Measurements from ENCODE around the gene FCRL1.

Gene FCRL1

DNA sequence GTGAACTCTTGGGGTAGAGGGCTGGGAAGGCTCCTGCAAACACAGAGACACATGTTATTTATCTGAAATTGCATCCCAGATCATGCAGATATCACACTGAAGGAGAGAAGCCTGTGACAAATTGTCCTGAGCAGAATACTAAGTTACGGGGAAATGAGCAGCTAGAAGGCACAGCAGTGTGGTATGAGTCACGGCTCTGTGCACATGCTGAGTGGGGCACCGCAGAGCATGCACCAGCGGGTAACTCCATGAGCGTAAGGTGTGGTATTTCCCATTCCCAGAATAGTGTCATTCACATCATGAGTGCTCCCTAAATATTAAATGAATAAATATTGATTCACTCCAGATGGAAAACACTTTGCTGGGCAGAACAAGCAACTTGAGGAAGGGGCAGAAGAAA lies 21.7 kb downstream of the FCRL1 start:
- no peak for DNase-seq

DNA sequence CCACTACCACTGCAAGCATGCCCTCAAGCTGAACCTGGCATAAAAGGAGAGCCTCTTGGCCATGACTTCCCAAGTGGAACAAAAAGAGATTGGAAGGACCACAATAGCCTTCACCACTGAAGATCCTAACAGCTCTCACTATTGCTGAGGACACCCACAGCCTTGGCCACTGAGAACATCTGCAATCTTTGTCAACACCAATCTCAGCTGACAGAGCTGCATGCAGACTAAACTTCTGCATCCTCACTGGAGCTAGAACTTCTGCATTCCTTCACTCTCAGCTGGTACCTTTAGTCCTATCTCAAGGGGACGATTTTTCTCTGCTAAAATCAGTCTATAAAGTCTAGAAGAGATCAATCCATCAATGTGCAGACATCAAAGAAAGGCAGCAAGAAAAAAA lies 34.7 kb downstream of the FCRL1 start:
- no peak for DNase-seq

DNA sequence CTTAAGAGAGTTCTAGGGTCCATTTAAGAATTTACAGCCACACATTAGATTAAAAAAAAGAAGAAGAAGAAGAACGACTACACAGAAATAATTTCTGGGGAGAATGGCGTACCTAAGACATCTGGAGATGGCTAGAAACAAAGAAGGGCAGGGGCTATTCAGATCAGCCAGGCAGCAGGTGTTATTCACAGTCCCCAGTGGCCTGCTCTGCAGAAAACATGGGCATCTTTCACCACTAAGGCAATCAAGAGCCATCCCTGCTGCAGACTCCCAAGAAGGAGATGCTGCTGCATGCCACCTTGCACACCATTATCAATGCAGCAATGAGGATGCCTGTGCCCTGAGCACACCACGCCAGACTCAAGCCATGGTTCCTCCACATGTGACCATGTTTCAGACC lies 35.1 kb downstream of the FCRL1 start:
- DNase-seq = no peak

DNA sequence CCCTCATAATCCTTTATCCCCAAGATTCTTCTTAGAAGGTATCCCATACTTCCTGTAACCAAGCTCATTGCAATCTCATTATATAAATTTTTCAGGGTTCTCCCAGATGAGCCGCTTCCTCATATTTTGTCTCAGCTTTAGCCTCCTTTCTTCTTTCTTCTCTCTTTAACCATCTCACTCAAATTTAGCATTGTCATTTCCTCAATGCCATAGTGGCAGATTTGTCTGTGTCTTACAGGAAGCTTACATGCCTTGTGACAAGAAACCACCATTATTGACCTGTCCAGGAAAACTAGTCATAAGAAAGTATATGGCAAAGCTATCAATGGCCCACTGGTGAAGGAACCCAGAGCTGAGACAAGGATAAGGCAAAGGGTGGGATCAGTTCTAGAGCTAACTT lies 37.0 kb downstream of the FCRL1 start:
- DNase-seq = no peak

DNA sequence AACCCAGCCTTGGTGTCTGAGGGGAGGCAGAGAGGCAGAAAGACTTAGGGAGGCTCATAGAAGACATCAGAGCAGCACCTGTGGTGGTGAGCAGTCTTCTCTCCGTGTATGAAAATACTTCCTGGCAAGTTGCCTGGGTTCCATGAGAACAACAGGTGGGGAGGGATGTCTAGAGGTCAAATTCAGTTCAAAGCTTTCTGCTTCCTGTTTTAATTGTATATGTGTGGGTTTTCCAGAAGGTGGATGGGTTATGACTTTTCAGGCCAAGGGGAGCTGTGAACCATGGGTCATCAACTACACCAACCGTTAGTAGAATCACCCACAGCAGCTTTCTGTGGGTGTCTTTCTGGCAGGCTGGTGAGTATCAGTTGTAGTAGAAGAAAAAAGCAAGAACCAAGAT lies 38.9 kb downstream of the FCRL1 start:
- no peak for DNase-seq

DNA sequence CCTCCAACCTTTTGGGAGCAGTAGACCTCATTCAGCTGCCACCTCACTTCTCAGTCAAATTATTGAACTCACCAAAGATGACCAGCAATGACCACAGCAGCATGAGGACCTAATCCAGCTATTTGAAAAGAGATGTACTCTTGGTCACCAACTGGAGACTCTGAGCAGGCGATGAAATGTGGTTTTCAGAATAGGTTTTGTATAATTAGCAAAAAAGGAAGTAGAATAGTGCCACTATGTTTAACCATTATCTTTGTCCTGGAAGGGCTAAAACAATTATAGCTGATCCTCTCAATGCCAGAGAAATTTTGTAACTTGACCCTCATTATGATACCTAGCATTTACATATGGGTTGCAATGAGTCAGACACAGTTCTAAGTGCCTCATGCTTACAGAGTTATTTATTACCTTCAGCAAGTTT lies 42.9 kb downstream of the FCRL1 start, which contains the start of gene FCRL2:
FCRL2 (minus strand) TSS at position 162 of the 421 bp plus-strand sequence; CDS start at position 103, 59 bp downstream.
- no peak for DNase-seq

DNA sequence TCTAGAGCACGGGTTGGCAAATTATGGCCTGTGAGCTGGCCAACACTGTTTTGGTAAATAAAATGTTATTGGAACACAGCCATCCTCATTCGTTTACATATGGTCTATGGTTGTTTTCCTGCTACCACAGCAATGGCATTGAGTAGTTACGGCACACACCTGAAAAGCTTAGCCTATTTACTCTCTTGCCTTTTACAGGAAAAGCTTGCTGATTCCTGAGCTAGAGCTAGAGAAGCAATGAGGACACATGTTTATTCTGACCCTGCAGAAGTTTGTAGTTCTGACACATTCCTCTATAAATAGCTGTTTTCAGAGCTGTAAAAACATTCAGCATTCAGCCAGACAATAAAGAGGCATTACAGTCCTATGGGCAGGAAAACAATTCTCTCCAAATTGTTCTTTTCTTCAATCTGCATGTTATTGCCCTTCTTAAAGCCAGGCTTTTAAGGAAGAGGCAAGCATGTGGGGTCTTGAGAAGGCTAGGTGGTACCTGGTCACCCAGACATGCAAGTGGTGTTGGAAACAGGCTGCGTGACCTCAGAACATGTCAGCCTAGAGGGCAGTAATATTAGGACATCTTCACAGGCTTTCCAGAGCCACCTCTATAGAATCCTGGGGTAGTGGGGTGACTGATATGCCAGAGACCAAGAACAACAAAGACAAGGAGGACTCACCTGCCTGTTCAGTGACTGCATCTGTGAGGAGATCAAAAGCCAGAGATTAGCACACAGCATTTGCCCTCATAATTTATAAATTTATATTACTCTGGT lies 44.6 kb downstream of the FCRL1 start:
- no peak for DNase-seq

- no peak for DNase-seq
Measured at GRCh38 chr1:157774412-157774811, 45.5 kb downstream of the FCRL1 start.

DNA sequence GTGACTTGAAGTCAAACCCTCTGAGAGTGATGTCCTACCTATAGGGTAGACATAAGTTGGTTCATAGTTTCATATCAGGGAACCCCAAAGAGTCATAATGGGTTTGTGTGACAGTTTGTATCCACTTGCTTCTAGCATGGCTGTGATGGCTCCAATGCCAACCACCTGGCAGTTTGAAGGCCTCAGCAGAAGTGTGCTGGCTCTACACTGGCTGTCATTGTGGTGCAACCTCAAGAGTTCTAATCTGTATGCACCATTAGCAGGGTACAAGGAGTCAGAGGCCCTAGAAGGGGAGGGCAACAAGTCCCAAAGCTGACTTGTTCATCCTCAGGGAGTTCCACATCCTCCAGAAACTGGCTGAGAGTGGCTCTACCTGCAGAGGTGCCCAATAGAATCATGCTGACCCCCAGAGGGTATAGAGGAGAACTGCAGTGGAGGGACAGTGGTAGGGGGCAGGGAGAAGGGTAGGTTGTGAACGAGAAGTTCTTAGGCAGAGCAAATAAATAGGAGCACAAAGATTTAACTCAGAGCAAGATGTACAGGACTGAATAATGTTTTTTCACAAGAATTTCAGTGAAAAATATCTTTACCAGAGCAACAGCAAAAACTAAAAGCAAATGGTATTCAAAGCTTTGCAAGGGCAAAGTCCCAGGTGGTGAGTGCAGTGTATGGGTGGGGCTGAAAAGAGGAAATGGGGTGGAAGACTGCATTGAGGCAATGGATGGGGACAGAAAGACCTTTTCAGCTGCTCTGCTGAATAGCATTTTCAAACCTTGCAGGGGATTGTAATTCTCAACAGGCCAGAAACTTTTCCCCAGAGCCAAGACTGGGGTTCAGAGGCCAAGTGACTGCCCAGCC lies 46.2 kb downstream of the FCRL1 start:
- no peak for DNase-seq

- no peak for DNase-seq
Measured at GRCh38 chr1:157771661-157772425, 48.1 kb downstream of the FCRL1 start.

DNA sequence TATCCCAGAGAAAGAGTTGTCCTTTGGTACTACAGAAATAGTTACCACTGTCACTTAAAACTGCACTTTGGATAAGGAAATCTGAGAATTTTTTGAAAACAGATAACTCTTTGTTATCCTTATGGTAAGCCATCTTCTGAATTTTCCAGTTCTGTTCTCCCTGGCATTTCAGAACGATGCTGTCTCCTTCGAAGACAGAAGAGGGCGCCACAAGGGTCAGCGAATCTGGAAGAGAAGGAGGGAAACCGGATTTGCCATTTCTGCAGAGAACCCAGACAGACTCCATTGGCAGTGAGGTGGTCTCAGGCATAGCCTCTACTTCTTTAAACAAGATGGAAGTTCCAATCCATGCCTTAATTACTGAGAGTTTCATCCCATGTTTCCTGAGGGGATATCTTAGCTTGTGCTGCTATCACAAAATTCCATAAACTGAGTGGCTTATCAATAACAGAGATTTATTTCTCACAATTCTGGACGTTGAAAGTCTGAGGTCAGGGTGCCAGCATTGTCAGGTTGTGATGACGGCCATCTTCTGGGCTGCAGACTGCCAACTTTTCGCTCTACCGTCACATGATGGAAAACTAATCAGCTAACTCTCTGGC lies 49.4 kb downstream of the FCRL1 start:
- no peak for DNase-seq

DNA sequence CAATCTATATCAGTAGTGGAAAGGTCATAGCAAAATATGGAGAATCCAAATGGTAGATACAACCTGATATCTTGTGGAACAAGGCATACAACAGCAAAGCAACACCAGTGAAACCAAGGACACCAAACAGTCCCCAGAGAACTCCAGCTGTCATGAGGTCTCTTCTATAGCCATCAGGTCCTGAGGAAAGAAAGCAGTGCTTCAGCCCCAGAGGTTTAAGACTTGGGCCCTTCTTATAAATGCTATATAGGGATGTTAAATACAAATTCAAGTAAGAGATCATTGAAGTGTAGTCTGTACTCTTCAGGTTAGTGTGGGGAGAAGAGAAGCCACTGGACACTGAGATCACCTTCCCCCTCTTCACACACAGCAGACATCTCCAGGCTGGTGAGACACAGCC lies 53.1 kb downstream of the FCRL1 start:
- no peak for DNase-seq

DNA sequence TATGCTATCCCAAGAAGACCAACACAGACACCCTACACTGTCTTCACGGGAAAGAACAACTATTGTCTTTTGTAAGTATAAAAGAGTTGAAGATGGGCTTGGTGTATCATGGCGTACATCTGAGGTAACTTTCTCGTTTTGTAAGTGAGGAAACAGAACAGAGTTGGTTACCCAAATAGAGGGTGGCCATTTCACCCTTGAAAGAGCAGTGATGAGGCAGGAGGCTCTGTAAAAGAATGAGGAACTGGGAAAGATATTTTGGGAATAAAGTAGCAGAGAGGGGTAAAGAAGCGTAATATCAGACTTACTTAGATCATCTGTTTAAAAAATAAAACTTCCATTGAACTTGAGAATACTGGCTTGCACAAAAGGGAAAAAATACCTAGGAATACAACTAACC lies 61.9 kb downstream of the FCRL1 start:
- no peak for DNase-seq

DNA sequence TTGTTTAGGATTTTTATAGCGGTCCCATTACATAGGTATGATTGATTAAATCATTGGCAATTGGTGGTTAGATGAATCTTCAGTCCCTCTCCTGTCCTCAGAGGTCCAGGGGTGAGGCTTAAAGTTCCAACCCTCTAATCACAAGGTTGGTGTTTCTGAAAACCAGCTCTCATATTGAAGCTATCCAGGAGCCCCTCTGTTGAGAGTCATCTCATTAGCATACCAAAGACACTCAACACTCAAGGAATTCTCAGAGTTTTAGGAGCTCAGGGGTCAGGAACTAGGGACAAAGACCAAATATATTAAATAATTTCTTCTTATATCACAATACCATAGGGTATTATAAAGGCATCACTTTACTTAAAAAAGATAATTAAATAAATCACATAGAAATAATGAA lies 66.3 kb downstream of the FCRL1 start:
- DNase-seq = no peak

DNA sequence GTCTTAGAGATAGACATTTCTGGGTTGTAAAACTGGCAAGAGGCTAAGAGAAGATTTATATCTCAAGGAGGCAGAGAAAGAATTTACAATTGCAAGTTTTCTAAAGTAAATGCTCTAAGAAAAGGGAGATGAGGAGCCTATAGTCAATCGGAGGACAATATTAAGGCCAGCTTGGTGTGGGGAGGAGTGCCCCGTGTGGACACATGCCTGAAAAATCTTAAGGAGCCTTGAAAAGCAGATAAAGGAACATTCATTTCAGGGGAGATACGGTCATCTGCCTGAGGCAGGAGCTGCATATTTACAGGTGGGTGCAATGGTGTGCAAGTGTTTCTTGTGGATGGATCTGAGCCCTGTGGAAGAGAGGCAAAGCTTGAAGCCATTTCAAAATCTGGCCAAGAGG lies 68.6 kb downstream of the FCRL1 start:
- no peak for DNase-seq

- no peak for DNase-seq
Measured at GRCh38 chr1:157748262-157748817, 71.6 kb downstream of the FCRL1 start.

Measured in islet precursor cell (in vitro differentiated cells).